HL-60/S4 (cell line): ENCODE results near the gene RUNX2.

Experiments used
- in situ Hi-C: fragments of 300-500 bp; cut with MboI; formaldehyde crosslinking; loops from 2 replicates; pipeline ENCODE4 v1.14.3; 2022; ENCODE audit warnings: low sequenced_read_pairs

Gene RUNX2

GRCh38 chr6:45687570-45687969 lies 359.4 kb downstream of the RUNX2 start:
- in situ Hi-C loops: no loop called here

GRCh38 chr6:45688180-45688579 lies 360.1 kb downstream of the RUNX2 start:
- in situ Hi-C loops: no loop called here

- in situ Hi-C loops: no loop called here
Measured at GRCh38 chr6:45689926-45690615, 361.9 kb downstream of the RUNX2 start.

GRCh38 chr6:45690846-45691245 lies 362.7 kb downstream of the RUNX2 start:
- in situ Hi-C loops: no loop called here

GRCh38 chr6:45691426-45691825 lies 363.3 kb downstream of the RUNX2 start:
- in situ Hi-C loops: no loop called here

- in situ Hi-C loops: no loop called here
Measured at GRCh38 chr6:45692021-45692420, 363.9 kb downstream of the RUNX2 start.

GRCh38 chr6:45696738-45697137 lies 368.6 kb downstream of the RUNX2 start:
- in situ Hi-C loops: no loop called here

GRCh38 chr6:45697605-45698004 lies 369.5 kb downstream of the RUNX2 start:
- in situ Hi-C loops: no loop called here

GRCh38 chr6:45698046-45698445 lies 369.9 kb downstream of the RUNX2 start:
- in situ Hi-C loops: no loop called here

- in situ Hi-C loops: loop anchor here (25.0 kb wide), 1 partner anchor 1062 kb away; no protein-coding TSS in a partner anchor
Measured at GRCh38 chr6:45699663-45700062, 371.5 kb downstream of the RUNX2 start.

- in situ Hi-C loops: loop anchor here (25.0 kb wide), 1 partner anchor 1066 kb away; no protein-coding TSS in a partner anchor
Measured at GRCh38 chr6:45702849-45703739, 375.0 kb downstream of the RUNX2 start.

- in situ Hi-C loops: loop anchor here (25.0 kb wide), 1 partner anchor 1067 kb away; no protein-coding TSS in a partner anchor
Measured at GRCh38 chr6:45704056-45704800, 376.1 kb downstream of the RUNX2 start.

- in situ Hi-C loops: loop anchor here (25.0 kb wide), 1 partner anchor 1068 kb away; no protein-coding TSS in a partner anchor
Measured at GRCh38 chr6:45705137-45705855, 377.2 kb downstream of the RUNX2 start.

- in situ Hi-C loops: loop anchor here (25.0 kb wide), 1 partner anchor 1069 kb away; no protein-coding TSS in a partner anchor
Measured at GRCh38 chr6:45706319-45706718, 378.2 kb downstream of the RUNX2 start.

- in situ Hi-C loops: loop anchor here (25.0 kb wide), 1 partner anchor 1070 kb away; no protein-coding TSS in a partner anchor
Measured at GRCh38 chr6:45707176-45707575, 379.0 kb downstream of the RUNX2 start.

GRCh38 chr6:45709781-45710220 lies 381.7 kb downstream of the RUNX2 start:
- in situ Hi-C loops: loop anchor here (25.0 kb wide), 1 partner anchor 1072 kb away; no protein-coding TSS in a partner anchor

- in situ Hi-C loops: loop anchor here (25.0 kb wide), 1 partner anchor 1073 kb away; no protein-coding TSS in a partner anchor
Measured at GRCh38 chr6:45710304-45710821, 382.2 kb downstream of the RUNX2 start.

GRCh38 chr6:45712076-45712475 lies 383.9 kb downstream of the RUNX2 start:
- in situ Hi-C loops: loop anchor here (25.0 kb wide), 1 partner anchor 1075 kb away; no protein-coding TSS in a partner anchor

- in situ Hi-C loops: loop anchor here (25.0 kb wide), 1 partner anchor 1075 kb away; no protein-coding TSS in a partner anchor
Measured at GRCh38 chr6:45712786-45713185, 384.7 kb downstream of the RUNX2 start.
